Spleen (tissue), 11 donors: ENCODE data around the gene IFFO2. TPM values are rescaled to one million over a fixed set of nuclear protein-coding genes. Genes with fewer than 3 reads are reported as not detected.

Experiments
- DNase-seq: peaks from one replicate; pipeline ENCODE4 v3.0.0-alpha.2; 2020
- H3K27ac ChIP-seq, 8 donors: fragments of 200-600 bp; sonication (generic) in 7 of 8; 1 replicate in 4 of 8; 2 replicates in 4 of 8; pipeline versions ENCODE4 v1.5.0 to v1.8.0; 2016 to 2021; ENCODE audit warnings: inconsistent platforms in 4 of 8, mild to moderate bottlenecking in 4 of 8, moderate library complexity in 1 of 8
- H3K27me3 ChIP-seq, 7 donors: fragments of 200-600 bp; sonication (generic) in 6 of 7; replicated peaks in 1 of 7; 1 replicate in 4 of 7; 2 replicates in 3 of 7; pipeline versions ENCODE4 v1.5.0 to v1.8.0; 2016 to 2021; ENCODE audit warnings: inconsistent platforms in 3 of 7, mild to moderate bottlenecking in 1 of 7
- H3K36me3 ChIP-seq, 6 donors: fragments of 200-600 bp; sonication (generic) in 5 of 6; 1 replicate in 4 of 6; 2 replicates in 2 of 6; pipeline versions ENCODE4 v1.5.0 to v1.8.0; 2016 to 2021; ENCODE audit warnings: inconsistent platforms in 2 of 6
- H3K4me1 ChIP-seq, 6 donors: fragments of 200-600 bp; sonication (generic) in 5 of 6; 1 replicate in 3 of 6; 2 replicates in 3 of 6; pipeline versions ENCODE4 v1.5.0 to v1.8.0; 2016 to 2021; ENCODE audit warnings: inconsistent platforms in 3 of 6
- H3K4me3 ChIP-seq, 8 donors: fragments of 200-600 bp; sonication (generic) in 7 of 8; 1 replicate in 4 of 8; 2 replicates in 4 of 8; pipeline versions ENCODE4 v1.5.0 to v1.8.0; 2016 to 2021; ENCODE audit warnings: inconsistent platforms in 4 of 8, mild to moderate bottlenecking in 4 of 8, moderate library complexity in 2 of 8
- H3K9me3 ChIP-seq, 8 donors: fragments of 200-600 bp; sonication (generic) in 7 of 8; 1 replicate in 4 of 8; 2 replicates in 4 of 8; pipeline versions ENCODE4 v1.5.0 to v1.8.0; 2016 to 2021; ENCODE audit warnings: inconsistent platforms in 4 of 8
- CTCF ChIP-seq, 11 experiments: fragments of 200-600 bp in 7 of 11; fragments of 450-650 bp in 4 of 11; sonication (generic) in 4 of 11; IDR thresholded peaks in 8 of 11; conservative IDR thresholded peaks in 3 of 11; 1 replicate in 7 of 11; 2 replicates in 4 of 11; pipeline versions ENCODE4 v1.4.0 to v1.8.0; 2016 to 2021; ENCODE audit warnings: antibody characterized with exemption in 11 of 11, inconsistent platforms in 4 of 11, mild to moderate bottlenecking in 1 of 11
- POLR2A ChIP-seq, 3 donors: fragments of 450-650 bp; IDR thresholded peaks; one replicate each; pipeline ENCODE4 v1.5.1; 2017; ENCODE audit warnings: antibody characterized with exemption in 3 of 3, mild to moderate bottlenecking in 1 of 3
- POLR2AphosphoS5 ChIP-seq, 3 donors: sonication (generic); formaldehyde crosslinking; IDR thresholded peaks; one replicate each; pipeline ENCODE4 v1.5.1; 2017; ENCODE audit warnings: antibody characterized with exemption in 3 of 3
- WGBS, 5 donors: extraction: QIAGEN DNeasy Blood & Tissue Kit in 3 of 5; methylation state at CpG; one replicate each; pipeline versions ENCODE4 v1.1.5 to v1.1.7; 2013 to 2018; 5-methylcytosine and 5-hydroxymethylcytosine counted together
- intact Hi-C: fragments of 100-400 bp; cut with DNase I; formaldehyde crosslinking; loops from one replicate; pipeline ENCODE4 v1.15.0; 2023; ENCODE audit warnings: low total_unique reads
- polyA plus RNA-seq, 3 donors: library from polyadenylated mRNA; stranded (reverse); fragments of 200-250 nt; gene quantifications; one replicate each; pipeline ENCODE4 v1.2.1, GENCODE V29; 2013
- total RNA-seq, 7 donors: library from RNA; depleted of rRNA in 3 of 7; stranded (reverse); fragments of >200 nt in 3 of 7; fragmentation: NEBNext Ultra II Directional in 4 of 7; extraction: Animal tissue kit (Norgen Biotek cat#: 25700) in 4 of 7; gene quantifications; one replicate each; pipeline versions ENCODE4 v1.1.0 to v1.2.1, GENCODE V29; 2016 to 2021
- donor health status: healthy with polysubstance abuse.
- donor health status: DM: no; HTN: no; CAD: no; lungs with moderate emphysema.
- donor health status: DM: no; HTN: no; CAD: no.
- donor health status: Bipolar disorder and iron deficiency.
- donor health status: healthy.
- donor health status: DM: no; HTN: no; CAD: no.
- donor health status: DM: yes; HTN: yes; CAD: no.

The IFFO2 gene
- total and polyA plus RNA-seq, 10 donors: 2.7 to 19.7 (median 14.8) TPM

GRCh38 chr1:18970358-18970757 lies 13.9 kb upstream of the IFFO2 start:
- H3K36me3 ChIP-seq: no peaks in the 10 kb centered on the region
- peaks cover 0 to 28% (median 16%) of the 10 kb centered on the region in 6 donors for H3K4me1 ChIP-seq
- peak; percentile 39 for DNase-seq
- no peak for TF ChIP-seq POLR2A (IDR thresholded peaks at IDR 0.05)
- TF ChIP-seq POLR2AphosphoS5 (IDR thresholded peaks at IDR 0.05): no peak
- TF ChIP-seq CTCF (IDR thresholded peaks at IDR 0.05 in 8 of 11, conservative IDR thresholded peaks at IDR 0.05 in 3 of 11): no peak
- H3K9me3 ChIP-seq: no peaks in the 10 kb centered on the region
- intact Hi-C loops: loop anchor here (5.0 kb wide), 1 partner anchor 58 kb away; no protein-coding TSS in a partner anchor
- H3K27me3 ChIP-seq: peaks cover 0 to 7% (median 0%) of the 10 kb centered on the region in 7 donors
- no peak overlapping the region for H3K4me3 ChIP-seq
- H3K27ac ChIP-seq: no peak overlapping the region
- 91 to 95% (median 92%) methylated on average over 7 of the region's 7 CpGs for WGBS, 5 donors

GRCh38 chr1:18967066-18967690 lies 10.7 kb upstream of the IFFO2 start:
- H3K27ac ChIP-seq: no peak overlapping the region
- no peaks in the 10 kb centered on the region for H3K9me3 ChIP-seq
- intact Hi-C loops: no loop called here
- no peak overlapping the region for H3K4me3 ChIP-seq
- no peaks in the 10 kb centered on the region for H3K36me3 ChIP-seq
- peaks cover 0 to 13% (median 0%) of the 10 kb centered on the region in 7 donors for H3K27me3 ChIP-seq
- TF ChIP-seq CTCF (IDR thresholded peaks at IDR 0.05 in 8 of 11, conservative IDR thresholded peaks at IDR 0.05 in 3 of 11) (no peak), POLR2AphosphoS5 (IDR thresholded peaks at IDR 0.05) (no peak)
- no peak for DNase-seq
- H3K4me1 ChIP-seq: peaks cover 0 to 2% (median under 1%) of the 10 kb centered on the region in 6 donors
- WGBS, 5 donors: 72 to 96% (median 87%) methylated on average over 2 of the region's 2 CpGs

- no peaks in the 10 kb centered on the region for H3K9me3 ChIP-seq
- H3K4me3 ChIP-seq: no peak overlapping the region
- no peaks in the 10 kb centered on the region for H3K36me3 ChIP-seq
- WGBS, 5 donors: 70 to 89% (median 75%) methylated on average over 14 to 17 of the region's 17 CpGs
- H3K4me1 ChIP-seq: no peaks in the 10 kb centered on the region
- no peak for TF ChIP-seq POLR2A (IDR thresholded peaks at IDR 0.05)
- TF ChIP-seq POLR2AphosphoS5 (IDR thresholded peaks at IDR 0.05): no peak
- TF ChIP-seq CTCF (IDR thresholded peaks at IDR 0.05 in 8 of 11, conservative IDR thresholded peaks at IDR 0.05 in 3 of 11): no peak
- peak; percentile 24 for DNase-seq
- no peak overlapping the region for H3K27ac ChIP-seq
- H3K27me3 ChIP-seq: peaks cover 0 to 13% (median 0%) of the 10 kb centered on the region in 7 donors
- intact Hi-C loops: no loop called here
Observed at GRCh38 chr1:18965206-18966173, 9.0 kb upstream of the IFFO2 start.

- H3K36me3 ChIP-seq: no peaks in the 10 kb centered on the region
- no peak for DNase-seq
- H3K4me3 ChIP-seq: no peak overlapping the region
- no peaks in the 10 kb centered on the region for H3K4me1 ChIP-seq
- no peak overlapping the region for H3K27ac ChIP-seq
- WGBS, 5 donors: 91 to 94% (median 94%) methylated on average over 4 of the region's 4 CpGs
- intact Hi-C loops: no loop called here
- TF ChIP-seq POLR2A (IDR thresholded peaks at IDR 0.05): no peak
- no peak for TF ChIP-seq POLR2AphosphoS5 (IDR thresholded peaks at IDR 0.05)
- no peak for TF ChIP-seq CTCF (IDR thresholded peaks at IDR 0.05 in 8 of 11, conservative IDR thresholded peaks at IDR 0.05 in 3 of 11)
- H3K9me3 ChIP-seq: no peaks in the 10 kb centered on the region
- peaks cover 0 to 9% (median 0%) of the 10 kb centered on the region in 7 donors for H3K27me3 ChIP-seq
Observed at GRCh38 chr1:18963968-18964367, 7.5 kb upstream of the IFFO2 start.
